Measurements from ENCODE around the gene TRMT1.
A peak's percentile ranks its signal among the peaks of the same experiment; 100 is the strongest.

TRMT1 gene

GRCh38 chr19:13089139-13089856, 27.2 kb downstream of the TRMT1 start:
- no peaks in the 10 kb centered on the region for H3K9me3 Mint-ChIP-seq
- no peak for DNase-seq
- no peaks in the 10 kb centered on the region for H3K27me3 Mint-ChIP-seq
- H3K4me1 Mint-ChIP-seq: peaks cover 7% of the 10 kb centered on the region in 2 donors
- ATAC-seq (replicated peaks): peak; percentile 62 to 71
- no peak overlapping the region for H3K27ac Mint-ChIP-seq
- no peak overlapping the region for H3K4me3 Mint-ChIP-seq
- no peaks in the 10 kb centered on the region for H3K36me3 Mint-ChIP-seq

- no peak overlapping the region for H3K4me3 Mint-ChIP-seq
- H3K27me3 Mint-ChIP-seq: no peaks in the 10 kb centered on the region
- H3K9me3 Mint-ChIP-seq: no peaks in the 10 kb centered on the region
- peaks cover 0 to 2% of the 10 kb centered on the region in 2 donors for H3K4me1 Mint-ChIP-seq
- ATAC-seq (replicated peaks) (no peak), DNase-seq (no peak)
- H3K36me3 Mint-ChIP-seq: no peaks in the 10 kb centered on the region
- no peak overlapping the region for H3K27ac Mint-ChIP-seq
These were observed 28.6 kb downstream of the TRMT1 start for GRCh38 chr19:13087795-13088537.

GRCh38 chr19:13087295-13087694, 29.2 kb downstream of the TRMT1 start:
- Mint-ChIP-seq H3K27ac (no peak overlapping the region), H3K27me3 (no peaks in the 10 kb centered on the region)

GRCh38 chr19:13086341-13086740, 30.2 kb downstream of the TRMT1 start:
- Mint-ChIP-seq H3K4me1 (peaks cover 0 to 2% of the 10 kb centered on the region in 2 donors), H3K27me3 (no peaks in the 10 kb centered on the region), H3K4me3 (no peak overlapping the region), H3K27ac (no peak overlapping the region), H3K9me3 (no peaks in the 10 kb centered on the region), H3K36me3 (peaks cover 0 to 3% of the 10 kb centered on the region in 2 donors)
- ATAC-seq (replicated peaks) (no peak), DNase-seq (no peak)

More at GRCh38 chr19:13087295-13087694, 29.2 kb downstream of the TRMT1 start:
- Mint-ChIP-seq H3K4me3 (no peak overlapping the region), H3K36me3 (no peaks in the 10 kb centered on the region), H3K4me1 (peaks cover 0 to 2% of the 10 kb centered on the region in 2 donors), H3K9me3 (no peaks in the 10 kb centered on the region)
- DNase-seq: no peak
- no peak for ATAC-seq (replicated peaks)

GRCh38 chr19:13085666-13086065, 30.9 kb downstream of the TRMT1 start:
- H3K4me1 Mint-ChIP-seq: peaks cover 0 to 2% of the 10 kb centered on the region in 2 donors
- peaks cover 0 to 3% of the 10 kb centered on the region in 2 donors for H3K36me3 Mint-ChIP-seq
- H3K27me3 Mint-ChIP-seq: no peaks in the 10 kb centered on the region
- no peak overlapping the region for H3K4me3 Mint-ChIP-seq
- H3K27ac Mint-ChIP-seq: no peak overlapping the region
- ATAC-seq (replicated peaks) (no peak), DNase-seq (no peak)
- H3K9me3 Mint-ChIP-seq: no peaks in the 10 kb centered on the region

- Mint-ChIP-seq H3K4me3 (no peak overlapping the region), H3K4me1 (no peaks in the 10 kb centered on the region), H3K36me3 (peaks cover 0 to 3% of the 10 kb centered on the region in 2 donors), H3K27ac (no peak overlapping the region), H3K9me3 (no peaks in the 10 kb centered on the region), H3K27me3 (no peaks in the 10 kb centered on the region)
- DNase-seq (no peak), ATAC-seq (replicated peaks) (no peak)
These were observed 32.9 kb downstream of the TRMT1 start for GRCh38 chr19:13083627-13084026.

GRCh38 chr19:13083008-13083404, 33.5 kb downstream of the TRMT1 start:
- H3K4me1 Mint-ChIP-seq: no peaks in the 10 kb centered on the region

GRCh38 chr19:13082192-13083007, 34.1 kb downstream of the TRMT1 start:
- Mint-ChIP-seq H3K27ac (no peak overlapping the region), H3K4me1 (peaks cover 0 to 1% of the 10 kb centered on the region in 2 donors), H3K9me3 (no peaks in the 10 kb centered on the region), H3K4me3 (no peak overlapping the region), H3K36me3 (peaks cover 0 to 3% of the 10 kb centered on the region in 2 donors), H3K27me3 (peaks cover 0 to 3% of the 10 kb centered on the region in 2 donors)
- ATAC-seq (replicated peaks) (no peak), DNase-seq (no peak)

More at GRCh38 chr19:13083008-13083404, 33.5 kb downstream of the TRMT1 start:
- no peak for DNase-seq
- Mint-ChIP-seq H3K4me3 (no peak overlapping the region), H3K27me3 (no peaks in the 10 kb centered on the region), H3K9me3 (no peaks in the 10 kb centered on the region), H3K27ac (no peak overlapping the region), H3K36me3 (peaks cover 0 to 3% of the 10 kb centered on the region in 2 donors)
- ATAC-seq (replicated peaks): no peak

- no peaks in the 10 kb centered on the region for H3K9me3 Mint-ChIP-seq
- DNase-seq (no peak), ATAC-seq (replicated peaks) (no peak)
- no peak overlapping the region for H3K4me3 Mint-ChIP-seq
- peaks cover 0 to 11% of the 10 kb centered on the region in 2 donors for H3K27me3 Mint-ChIP-seq
- H3K4me1 Mint-ChIP-seq: peaks cover 0 to 6% of the 10 kb centered on the region in 2 donors
- peaks cover 0 to 3% of the 10 kb centered on the region in 2 donors for H3K36me3 Mint-ChIP-seq
- H3K27ac Mint-ChIP-seq: no peak overlapping the region
These were observed 37.0 kb downstream of the TRMT1 start for GRCh38 chr19:13079542-13079986.

- peaks cover 1 to 11% of the 10 kb centered on the region in 2 donors for H3K27me3 Mint-ChIP-seq
- H3K36me3 Mint-ChIP-seq: peaks cover 3 to 4% of the 10 kb centered on the region in 2 donors
- ATAC-seq (replicated peaks) (no peak), DNase-seq (no peak)
- peak overlapping the region; percentile 20 for H3K27ac Mint-ChIP-seq
- no peaks in the 10 kb centered on the region for H3K9me3 Mint-ChIP-seq
- no peak overlapping the region for H3K4me3 Mint-ChIP-seq
- H3K4me1 Mint-ChIP-seq: peaks cover 0 to 6% of the 10 kb centered on the region in 2 donors
These were observed 37.5 kb downstream of the TRMT1 start for GRCh38 chr19:13078897-13079541.

GRCh38 chr19:13078381-13078780, 38.2 kb downstream of the TRMT1 start:
- peaks cover 3 to 11% of the 10 kb centered on the region in 2 donors for H3K27me3 Mint-ChIP-seq
- peaks cover 0 to 6% of the 10 kb centered on the region in 2 donors for H3K4me1 Mint-ChIP-seq
- no peak overlapping the region for H3K4me3 Mint-ChIP-seq
- no peak for DNase-seq
- no peaks in the 10 kb centered on the region for H3K9me3 Mint-ChIP-seq
- no peak overlapping the region for H3K27ac Mint-ChIP-seq
- no peak for ATAC-seq (replicated peaks)
- peaks cover 4 to 5% of the 10 kb centered on the region in 2 donors for H3K36me3 Mint-ChIP-seq

GRCh38 chr19:13077240-13077639, 39.3 kb downstream of the TRMT1 start:
- no peak for ATAC-seq (replicated peaks)
- H3K27me3 Mint-ChIP-seq: peaks cover 3 to 11% of the 10 kb centered on the region in 2 donors
- no peak overlapping the region for H3K4me3 Mint-ChIP-seq
- H3K27ac Mint-ChIP-seq: peak overlapping the region; percentile 20
- no peaks in the 10 kb centered on the region for H3K9me3 Mint-ChIP-seq
- no peak for DNase-seq
- peaks cover 0 to 6% of the 10 kb centered on the region in 2 donors for H3K4me1 Mint-ChIP-seq
- peaks cover 4 to 5% of the 10 kb centered on the region in 2 donors for H3K36me3 Mint-ChIP-seq

GRCh38 chr19:13076787-13077186, 39.8 kb downstream of the TRMT1 start:
- Mint-ChIP-seq H3K27ac (no peak overlapping the region), H3K27me3 (peaks cover 3 to 11% of the 10 kb centered on the region in 2 donors), H3K4me3 (no peak overlapping the region), H3K9me3 (no peaks in the 10 kb centered on the region), H3K4me1 (peaks cover 0 to 6% of the 10 kb centered on the region in 2 donors), H3K36me3 (peaks cover 4 to 5% of the 10 kb centered on the region in 2 donors)
- no peak for DNase-seq
- no peak for ATAC-seq (replicated peaks)

- Mint-ChIP-seq H3K4me1 (peaks cover 0 to 6% of the 10 kb centered on the region in 2 donors), H3K9me3 (no peaks in the 10 kb centered on the region), H3K27ac (no peak overlapping the region), H3K36me3 (peaks cover 2 to 5% of the 10 kb centered on the region in 2 donors), H3K4me3 (no peak overlapping the region), H3K27me3 (peaks cover 3 to 11% of the 10 kb centered on the region in 2 donors)
- ATAC-seq (replicated peaks) (no peak), DNase-seq (no peak)
These were observed 40.2 kb downstream of the TRMT1 start for GRCh38 chr19:13076320-13076719.
